KMS-11 (cell line): Measurements from ENCODE around the gene ITGA1.
A peak's percentile ranks its signal among the peaks of the same experiment; 100 is the strongest.

Source experiments
- H2AFZ ChIP-seq: fragments of 200-600 bp; sonication (generic); 2 replicates; pipeline ENCODE4 v1.6.1; 2016; ENCODE audit warnings: antibody characterized with exemption, mixed run types, low read depth
- H3K27ac ChIP-seq: fragments of 200-600 bp; sonication (generic); 2 replicates; pipeline ENCODE4 v1.6.1; 2016; ENCODE audit warnings: mild to moderate bottlenecking, mixed run types
- H3K27me3 ChIP-seq: fragments of 200-600 bp; sonication (generic); 2 replicates; pipeline ENCODE4 v1.6.1; 2017; ENCODE audit warnings: mild to moderate bottlenecking, low read depth, mixed run types, moderate library complexity; ENCODE audit not compliant: insufficient read depth
- H3K36me3 ChIP-seq: fragments of 200-600 bp; sonication (generic); 2 replicates; pipeline ENCODE4 v1.6.1; 2017; ENCODE audit warnings: mild to moderate bottlenecking, mixed run types; ENCODE audit not compliant: insufficient read depth
- H3K4me1 ChIP-seq: fragments of 200-600 bp; sonication (generic); 2 replicates; pipeline ENCODE4 v1.6.1; 2016; ENCODE audit warnings: mild to moderate bottlenecking, low read depth, mixed run types; ENCODE audit not compliant: poor library complexity, severe bottlenecking
- H3K4me2 ChIP-seq: fragments of 200-600 bp; sonication (generic); 2 replicates; pipeline ENCODE4 v1.7.0; 2016; ENCODE audit warnings: mild to moderate bottlenecking, mixed run types
- H3K4me3 ChIP-seq: fragments of 200-600 bp; sonication (generic); IDR thresholded peaks from 2 replicates; pipeline ENCODE4 v1.6.1; 2017; ENCODE audit warnings: low read depth, low read length, mixed read lengths; ENCODE audit not compliant: insufficient read depth
- H3K79me2 ChIP-seq: fragments of 200-600 bp; sonication (generic); 2 replicates; pipeline ENCODE4 v1.6.1; 2016; ENCODE audit warnings: low read depth, mixed run types; ENCODE audit not compliant: insufficient read depth
- H3K9ac ChIP-seq: fragments of 200-600 bp; sonication (generic); 2 replicates; pipeline ENCODE4 v1.6.1; 2016; ENCODE audit warnings: mild to moderate bottlenecking, mixed run types
- H4K20me1 ChIP-seq: fragments of 200-600 bp; sonication (generic); 2 replicates; pipeline ENCODE4 v1.6.1; 2016; ENCODE audit warnings: mild to moderate bottlenecking, mixed run types; ENCODE audit not compliant: insufficient read depth
- TF ChIP-seq, protein P1 (sequence below): fragments of 200-600 bp; sonication (generic); conservative IDR thresholded peaks from 2 replicates; pipeline ENCODE4 v1.6.1; 2017; ENCODE audit warnings: low read depth, mild to moderate bottlenecking, antibody characterized with exemption, low read length, moderate library complexity, mixed read lengths

Gene ITGA1

DNA sequence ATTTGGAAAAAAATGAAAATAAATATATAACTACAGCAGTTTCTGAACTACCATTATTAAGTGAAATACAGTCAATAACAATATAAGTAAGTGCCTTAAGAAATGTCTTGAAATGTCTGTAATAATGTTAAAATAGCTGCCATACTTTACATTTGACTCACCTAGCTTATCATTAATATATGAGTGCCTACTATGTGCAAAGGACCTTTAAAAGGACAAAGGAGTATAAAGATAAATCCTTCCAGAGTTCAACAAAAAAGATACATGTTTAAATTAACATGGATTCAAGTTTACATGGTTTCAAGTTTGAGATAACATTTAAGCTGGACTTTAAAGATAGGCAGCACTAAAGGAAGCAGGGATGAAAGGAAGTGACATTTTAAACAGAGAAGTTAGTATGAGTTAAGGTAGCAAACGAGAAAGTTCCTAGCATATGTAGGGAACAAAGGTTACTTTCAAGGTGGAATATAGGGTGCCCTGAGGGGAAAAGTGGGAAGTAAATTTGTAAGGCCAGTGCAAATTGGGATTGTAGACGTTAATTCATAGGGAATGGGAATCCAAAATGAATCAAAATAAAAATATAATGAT lies 8.9 kb downstream of the ITGA1 start:
- Histone ChIP-seq H3K9ac (no peak overlapping the region), H3K4me1 (peaks cover 6% of the 10 kb centered on the region), H3K27ac (no peak overlapping the region), H4K20me1 (peaks cover under 1% of the 10 kb centered on the region), H3K79me2 (peaks cover 15% of the 10 kb centered on the region), H3K4me3 (no peak overlapping the region), H3K27me3 (no peaks in the 10 kb centered on the region), H3K36me3 (peaks cover under 1% of the 10 kb centered on the region; the same call in 1 of the 2 replicates), H2AFZ (no peak overlapping the region), H3K4me2 (no peak overlapping the region)
- TF ChIP-seq, protein P1, sequence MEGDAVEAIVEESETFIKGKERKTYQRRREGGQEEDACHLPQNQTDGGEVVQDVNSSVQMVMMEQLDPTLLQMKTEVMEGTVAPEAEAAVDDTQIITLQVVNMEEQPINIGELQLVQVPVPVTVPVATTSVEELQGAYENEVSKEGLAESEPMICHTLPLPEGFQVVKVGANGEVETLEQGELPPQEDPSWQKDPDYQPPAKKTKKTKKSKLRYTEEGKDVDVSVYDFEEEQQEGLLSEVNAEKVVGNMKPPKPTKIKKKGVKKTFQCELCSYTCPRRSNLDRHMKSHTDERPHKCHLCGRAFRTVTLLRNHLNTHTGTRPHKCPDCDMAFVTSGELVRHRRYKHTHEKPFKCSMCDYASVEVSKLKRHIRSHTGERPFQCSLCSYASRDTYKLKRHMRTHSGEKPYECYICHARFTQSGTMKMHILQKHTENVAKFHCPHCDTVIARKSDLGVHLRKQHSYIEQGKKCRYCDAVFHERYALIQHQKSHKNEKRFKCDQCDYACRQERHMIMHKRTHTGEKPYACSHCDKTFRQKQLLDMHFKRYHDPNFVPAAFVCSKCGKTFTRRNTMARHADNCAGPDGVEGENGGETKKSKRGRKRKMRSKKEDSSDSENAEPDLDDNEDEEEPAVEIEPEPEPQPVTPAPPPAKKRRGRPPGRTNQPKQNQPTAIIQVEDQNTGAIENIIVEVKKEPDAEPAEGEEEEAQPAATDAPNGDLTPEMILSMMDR = no peak

DNA sequence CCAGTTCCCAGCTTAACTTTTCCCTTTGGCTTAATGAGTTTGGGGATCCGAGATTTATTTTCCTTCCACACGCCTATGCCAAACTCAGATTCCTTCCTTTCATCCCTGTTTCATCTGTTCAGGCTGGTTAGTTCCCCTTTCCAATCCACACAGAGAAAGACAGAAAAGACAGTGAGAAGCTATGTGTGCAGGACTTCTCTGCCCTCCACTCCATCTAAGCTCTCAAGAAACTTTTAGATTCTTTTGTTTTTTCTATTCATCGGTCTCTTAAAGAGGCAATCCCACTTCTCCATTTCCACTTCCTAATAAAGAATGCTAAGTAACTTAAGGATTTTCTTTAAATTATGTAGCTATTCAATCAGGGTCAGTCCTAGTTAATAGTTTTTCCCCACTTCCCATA lies 11.2 kb downstream of the ITGA1 start:
- TF ChIP-seq, protein P1 = no peak
- Histone ChIP-seq H3K27ac (no peak overlapping the region), H3K4me1 (peaks cover 25% of the 10 kb centered on the region), H3K27me3 (no peaks in the 10 kb centered on the region), H3K36me3 (peaks cover 14% of the 10 kb centered on the region), H3K4me3 (no peak overlapping the region), H3K4me2 (peak overlapping the region; percentile 81), H4K20me1 (peaks cover 21% of the 10 kb centered on the region), H3K79me2 (peaks cover 38% of the 10 kb centered on the region), H2AFZ (peak overlapping the region; percentile 96), H3K9ac (peak overlapping the region; percentile 96; the same call in 1 of the 2 replicates)

DNA sequence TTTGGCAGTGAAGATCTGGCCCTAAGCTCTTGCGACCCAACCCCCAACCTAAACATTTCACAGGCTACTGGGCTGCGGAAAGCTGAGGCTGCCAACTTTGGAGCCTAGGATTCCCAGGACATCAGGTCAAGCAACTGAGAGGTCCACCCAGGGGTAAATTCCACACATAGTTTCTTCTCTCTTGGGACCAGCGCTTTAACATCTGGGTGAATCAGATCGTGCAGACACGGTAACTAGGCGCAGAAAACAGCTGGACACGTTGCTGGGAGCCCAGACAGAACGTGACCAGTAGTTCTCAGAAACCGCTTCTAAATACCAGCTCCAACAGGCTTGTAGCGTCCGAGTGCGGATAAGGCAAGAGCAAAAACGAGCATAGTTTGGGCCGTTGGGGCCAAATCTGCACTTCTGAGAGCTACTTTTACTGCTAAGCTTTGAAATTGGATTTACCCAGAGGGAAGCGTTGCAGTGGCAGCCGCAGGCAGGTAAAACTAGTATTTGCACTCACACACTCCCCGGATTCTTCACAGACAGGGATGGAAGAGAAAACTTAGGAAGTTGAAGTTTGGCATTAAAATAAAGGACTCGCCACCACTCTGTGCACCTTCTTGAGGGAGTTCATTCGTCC lies 11.8 kb downstream of the ITGA1 start:
- Histone ChIP-seq H3K27me3 (no peaks in the 10 kb centered on the region), H4K20me1 (peaks cover 21% of the 10 kb centered on the region), H3K4me2 (peak overlapping the region; percentile 81), H3K36me3 (peaks cover 14% of the 10 kb centered on the region), H3K9ac (peak overlapping the region; percentile 96; the same call in 1 of the 2 replicates), H3K4me1 (peaks cover 31% of the 10 kb centered on the region), H2AFZ (peak overlapping the region; percentile 96), H3K79me2 (peaks cover 44% of the 10 kb centered on the region), H3K27ac (peak overlapping the region; percentile 95; the same call in 1 of the 2 replicates), H3K4me3 (no peak overlapping the region)
- TF ChIP-seq, protein P1 = no peak

GRCh38 chr5:52799983-52800393 lies 12.3 kb downstream of the ITGA1 start:
- H3K4me2 ChIP-seq = peak overlapping the region; percentile 81
- peak overlapping the region; percentile 95 for H3K27ac ChIP-seq
- H3K79me2 ChIP-seq = peaks cover 47% of the 10 kb centered on the region
- TF ChIP-seq, protein P1 = no peak
- peaks cover 33% of the 10 kb centered on the region for H3K4me1 ChIP-seq
- peaks cover 21% of the 10 kb centered on the region for H4K20me1 ChIP-seq
- peaks cover 14% of the 10 kb centered on the region for H3K36me3 ChIP-seq
- H3K4me3 ChIP-seq = no peak overlapping the region
- peak overlapping the region; percentile 96 for H3K9ac ChIP-seq
- H3K27me3 ChIP-seq = no peaks in the 10 kb centered on the region
- peak overlapping the region; percentile 96 for H2AFZ ChIP-seq
